Epithelial cell of prostate (primary cell): ENCODE data around the gene KRT86.
A peak's percentile ranks its signal among the peaks of the same experiment; 100 is the strongest.
"Not testable (repeated sequence)": the region's sequence is repeated elsewhere in the genome, so short reads cannot be mapped to it uniquely, and the experiment has no call there.

Source experiments
- DNase-seq: peaks from one replicate; pipeline ENCODE4 v3.0.0-alpha.2; 2011; ENCODE audit warnings: low read depth, low spot score
- H3K27ac ChIP-seq: fragments of 450-650 bp; 2 replicates; pipeline ENCODE4 v1.5.1; 2017; ENCODE audit warnings: mild to moderate bottlenecking

KRT86 gene

DNA sequence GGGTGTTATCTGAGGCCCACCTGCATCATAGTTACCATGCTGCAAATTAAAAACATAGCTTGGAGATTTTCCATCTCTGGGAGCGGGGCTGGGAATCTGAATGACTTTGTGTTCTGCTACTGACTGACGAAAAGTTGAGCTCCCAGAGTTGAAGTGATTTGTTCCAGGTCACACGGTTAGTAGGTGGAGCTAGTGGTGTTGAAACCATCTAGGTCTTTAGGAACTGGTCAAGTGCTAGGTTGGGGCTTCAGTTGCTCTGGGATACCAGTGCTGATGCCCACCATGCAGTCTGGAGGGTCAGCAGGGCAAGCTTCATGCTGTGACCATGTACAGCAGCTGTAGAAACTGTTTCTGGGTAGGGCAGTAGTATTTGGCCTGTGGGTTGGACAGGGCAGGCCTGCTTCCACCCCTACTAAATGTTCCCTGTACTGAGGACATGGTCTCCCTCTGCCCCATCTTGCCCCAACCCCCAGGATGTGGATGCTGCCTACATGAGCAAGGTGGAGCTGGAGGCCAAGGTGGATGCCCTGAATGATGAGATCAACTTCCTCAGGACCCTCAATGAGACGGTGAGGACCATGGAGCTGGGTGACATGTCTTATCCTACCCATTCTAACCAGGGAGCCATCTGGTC is 36.1 kb upstream of the KRT86 start:
- H3K27ac ChIP-seq: peak overlapping the region; percentile 98
- no peak for DNase-seq

- H3K27ac ChIP-seq: peak overlapping the region; percentile 98
- DNase-seq: no peak
Measured at GRCh38 chr12:52238916-52239646, 35.4 kb upstream of the KRT86 start.

DNA sequence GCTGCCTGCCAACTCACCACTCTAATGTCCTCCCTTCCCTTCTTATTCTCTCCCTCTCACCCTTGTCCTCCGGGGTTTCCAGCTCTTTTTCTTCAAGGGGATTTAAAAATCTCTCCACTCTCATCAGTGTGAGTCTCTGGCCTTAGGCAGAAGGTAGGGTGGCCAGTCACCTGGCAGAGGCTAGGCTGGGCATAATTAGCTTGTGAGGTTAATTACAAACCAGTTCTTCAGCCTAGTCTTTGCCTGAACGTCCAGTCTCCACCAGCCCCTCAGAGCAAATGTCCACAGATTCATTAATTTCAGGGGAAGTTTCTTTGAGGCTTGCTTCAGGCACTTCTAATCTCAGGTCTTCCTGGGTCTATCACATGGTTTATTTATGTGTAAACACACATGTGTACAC is 34.7 kb upstream of the KRT86 start:
- no peak for DNase-seq
- H3K27ac ChIP-seq: peak overlapping the region; percentile 98

DNA sequence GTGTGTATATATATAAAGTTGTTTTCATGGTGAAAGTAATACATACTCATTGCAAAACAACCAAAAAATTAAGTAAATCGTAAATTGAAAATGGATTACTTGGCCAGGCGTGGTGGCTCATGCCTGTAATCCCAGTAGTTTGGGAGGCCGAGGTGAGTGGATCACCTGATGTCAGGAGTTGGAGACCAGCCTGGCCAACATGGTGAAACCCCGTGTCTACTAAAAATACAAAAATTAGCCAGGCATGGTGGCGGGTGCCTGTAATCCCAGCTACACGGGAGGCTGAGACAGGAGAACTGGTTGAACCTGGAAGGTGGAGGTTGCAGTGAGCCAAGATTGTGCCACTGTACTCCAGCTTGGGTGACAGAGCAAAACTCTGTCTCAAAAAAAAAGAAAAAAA is 34.2 kb upstream of the KRT86 start:
- not testable (repeated sequence) for DNase-seq
- H3K27ac ChIP-seq: peak overlapping the region; percentile 98

DNA sequence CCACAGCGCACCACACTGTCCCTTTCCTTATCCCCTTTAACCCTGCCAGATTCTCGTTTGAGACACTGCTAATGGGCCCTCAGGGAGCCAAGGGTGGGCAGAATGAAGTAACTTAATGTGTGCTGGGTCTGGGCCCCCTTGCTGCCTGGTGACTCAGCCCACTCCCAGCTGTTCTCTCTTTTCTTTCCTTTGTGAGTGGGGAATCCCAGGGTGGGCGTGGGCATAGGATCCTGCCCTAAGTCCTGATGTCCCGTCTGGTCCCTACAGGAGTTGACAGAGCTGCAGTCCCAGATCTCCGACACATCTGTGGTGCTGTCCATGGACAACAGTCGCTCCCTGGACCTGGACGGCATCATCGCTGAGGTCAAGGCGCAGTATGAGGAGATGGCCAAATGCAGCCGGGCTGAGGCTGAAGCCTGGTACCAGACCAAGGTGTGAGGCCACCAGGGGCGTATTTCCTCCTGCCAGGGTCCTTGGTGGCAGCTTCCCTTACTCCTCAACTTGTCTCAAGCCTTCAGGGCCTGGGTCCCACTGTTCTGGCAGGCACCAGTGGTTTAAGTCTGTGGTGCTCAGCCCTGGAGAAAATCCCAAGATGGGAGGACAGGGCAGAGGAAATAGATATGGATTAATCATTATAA is 33.1 kb upstream of the KRT86 start:
- peak overlapping the region; percentile 98 for H3K27ac ChIP-seq
- no peak for DNase-seq

DNA sequence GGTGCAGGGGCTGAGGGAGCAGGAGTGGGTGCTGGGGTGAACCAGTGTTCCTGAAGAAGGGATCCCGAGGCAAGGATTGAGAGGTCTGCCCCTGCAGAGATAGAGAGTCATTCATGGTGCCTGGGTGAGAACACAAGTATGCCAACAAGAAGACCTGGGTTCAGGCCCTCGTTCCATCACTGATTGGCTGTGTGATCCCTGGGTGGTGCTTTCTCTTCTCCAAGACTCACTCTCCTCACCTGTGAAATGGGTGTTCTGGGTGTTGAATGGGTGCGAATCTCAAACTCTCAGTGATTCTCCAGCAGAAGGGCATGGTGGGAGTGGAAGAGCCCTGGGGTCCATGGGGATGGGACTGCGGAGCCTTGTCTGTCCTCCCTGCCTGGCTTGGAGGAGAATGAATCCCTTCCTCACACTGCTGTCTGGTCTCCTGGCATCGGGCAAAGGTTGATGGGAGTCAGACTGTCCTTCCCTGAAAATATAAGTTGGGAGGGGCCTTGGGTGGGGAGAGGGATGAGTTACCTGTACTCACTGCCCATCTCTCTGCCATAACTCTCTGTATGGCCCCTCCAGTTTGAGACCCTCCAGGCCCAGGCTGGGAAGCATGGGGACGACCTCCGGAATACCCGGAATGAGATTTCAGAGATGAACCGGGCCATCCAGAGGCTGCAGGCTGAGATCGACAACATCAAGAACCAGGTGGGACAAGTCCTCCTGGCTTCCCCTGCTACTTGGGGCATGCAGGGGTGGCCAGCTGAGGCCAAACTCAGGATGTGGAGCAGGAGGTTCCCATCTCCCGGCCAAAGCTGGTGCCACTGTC is 31.8 kb upstream of the KRT86 start:
- H3K27ac ChIP-seq: peak overlapping the region; percentile 98
- no peak for DNase-seq

DNA sequence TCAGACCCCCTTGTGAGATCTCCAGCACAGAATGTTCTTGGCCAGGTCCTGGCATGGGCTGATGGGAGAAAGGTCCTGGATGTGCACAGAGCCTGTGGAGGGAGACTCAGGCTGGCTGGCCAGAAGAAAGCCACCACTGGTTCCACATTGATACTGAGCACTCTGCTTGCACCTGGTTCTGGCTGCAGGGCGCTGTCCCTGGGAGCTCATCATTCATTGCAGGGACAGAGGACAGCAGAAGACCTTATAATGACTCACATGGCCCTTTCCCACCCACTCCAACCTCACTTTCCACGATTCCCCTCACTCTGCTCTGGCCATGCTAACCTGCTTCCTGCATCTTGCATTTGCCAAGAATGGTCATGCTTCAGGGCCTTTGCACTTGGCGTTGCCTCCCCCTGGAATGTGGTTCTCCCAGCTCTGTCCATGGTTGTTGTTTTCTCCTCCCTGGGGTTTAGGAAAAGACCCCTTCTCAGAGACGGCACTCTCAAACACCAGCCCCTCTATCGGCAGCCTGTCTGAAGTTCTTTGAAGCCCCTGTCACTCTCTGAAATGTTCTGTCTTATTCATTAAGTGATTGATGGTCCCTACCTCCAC is 31.1 kb upstream of the KRT86 start:
- peak overlapping the region; percentile 98 for H3K27ac ChIP-seq
- DNase-seq: no peak

DNA sequence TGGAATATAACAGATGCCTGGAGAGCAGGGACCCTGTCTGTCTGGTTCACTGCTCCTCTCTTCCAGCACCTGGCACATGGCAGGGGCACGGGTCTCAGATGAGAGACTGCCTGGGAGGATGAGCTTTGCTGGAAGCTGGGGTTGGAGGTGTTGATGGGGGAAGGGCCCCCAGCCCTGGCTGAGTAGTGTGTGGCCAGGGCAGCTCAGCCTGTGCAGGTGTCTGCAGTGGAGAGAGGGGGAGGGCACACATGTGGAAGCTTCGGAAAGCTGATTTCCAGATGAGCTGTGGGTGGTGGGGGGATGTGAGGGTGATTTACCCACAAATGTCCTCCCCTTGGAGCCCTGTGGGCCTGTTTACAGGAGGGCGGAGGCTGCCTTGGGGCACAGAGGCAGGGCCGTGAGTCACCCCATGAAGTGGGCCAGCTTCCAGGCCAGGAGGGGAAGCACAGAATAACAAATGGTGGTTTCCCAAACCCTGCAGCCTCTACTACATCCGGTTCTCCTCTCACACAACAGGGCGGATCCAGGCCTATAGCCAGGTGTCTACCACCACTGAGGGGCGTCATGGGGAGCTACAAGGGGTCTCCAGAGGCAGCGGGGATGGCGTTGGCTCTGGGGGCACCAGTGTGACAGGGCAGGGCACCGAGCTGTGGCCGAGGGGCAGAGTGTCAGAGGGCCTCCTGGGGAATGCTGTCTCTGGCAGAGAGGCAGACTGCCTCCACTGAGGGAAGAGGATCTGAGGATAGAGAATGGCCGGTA is 30.4 kb upstream of the KRT86 start:
- H3K27ac ChIP-seq: peak overlapping the region; percentile 98
- peak; percentile 73 for DNase-seq

DNA sequence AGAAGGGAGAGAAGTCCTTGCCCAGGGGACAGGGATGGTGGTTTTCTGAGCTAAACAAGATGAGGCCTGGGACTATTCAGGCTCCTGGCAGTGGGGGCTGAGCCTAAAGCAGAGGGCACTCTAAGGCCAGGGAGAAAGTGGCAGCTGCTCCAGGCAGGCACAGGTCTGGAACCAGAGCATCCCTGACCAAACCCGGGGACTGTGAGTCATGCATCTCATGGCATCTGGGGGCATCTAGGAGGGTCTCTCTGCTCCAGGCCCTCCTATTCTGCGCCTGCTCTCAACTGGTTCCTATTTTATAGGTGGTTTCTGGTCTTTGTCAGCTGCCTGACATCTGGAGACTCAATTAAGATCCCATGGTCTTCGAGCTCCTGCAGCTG is 29.8 kb upstream of the KRT86 start:
- H3K27ac ChIP-seq: peak overlapping the region; percentile 98
- DNase-seq: no peak

DNA sequence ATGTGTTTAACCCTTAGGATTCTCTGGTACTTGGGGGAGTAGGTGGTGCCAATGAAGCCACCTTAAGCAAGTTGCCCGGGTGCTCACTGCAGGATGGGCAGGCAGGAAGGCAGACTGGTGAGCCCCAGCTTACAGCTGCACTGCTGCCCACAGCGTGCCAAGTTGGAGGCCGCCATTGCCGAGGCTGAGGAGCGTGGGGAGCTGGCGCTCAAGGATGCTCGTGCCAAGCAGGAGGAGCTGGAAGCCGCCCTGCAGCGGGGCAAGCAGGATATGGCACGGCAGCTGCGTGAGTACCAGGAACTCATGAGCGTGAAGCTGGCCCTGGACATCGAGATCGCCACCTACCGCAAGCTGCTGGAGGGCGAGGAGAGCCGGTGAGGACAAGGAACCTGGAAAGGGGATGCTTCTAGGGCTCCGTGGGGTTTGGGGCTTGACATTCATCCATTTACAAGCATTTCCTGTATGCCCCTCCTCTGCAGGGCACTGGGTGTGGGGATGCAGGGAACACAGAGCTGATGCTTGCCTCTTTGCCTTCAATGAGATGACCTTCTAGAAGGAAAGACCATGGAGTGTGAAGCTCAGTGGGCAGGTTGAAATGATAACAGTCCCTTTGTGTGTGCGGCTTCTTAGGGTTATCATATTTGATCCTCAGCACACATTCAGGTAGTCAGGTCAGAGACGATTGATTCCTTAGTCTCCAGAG is 29.0 kb upstream of the KRT86 start:
- peak overlapping the region; percentile 98 for H3K27ac ChIP-seq
- no peak for DNase-seq

GRCh38 chr12:52245962-52246569 is 28.4 kb upstream of the KRT86 start:
- H3K27ac ChIP-seq: peak overlapping the region; percentile 98
- no peak for DNase-seq

GRCh38 chr12:52246720-52247621 is 27.5 kb upstream of the KRT86 start:
- H3K27ac ChIP-seq: peak overlapping the region; percentile 98
- no peak for DNase-seq

GRCh38 chr12:52247622-52248540 is 26.6 kb upstream of the KRT86 start:
- H3K27ac ChIP-seq: peak overlapping the region; percentile 98
- DNase-seq: no peak

DNA sequence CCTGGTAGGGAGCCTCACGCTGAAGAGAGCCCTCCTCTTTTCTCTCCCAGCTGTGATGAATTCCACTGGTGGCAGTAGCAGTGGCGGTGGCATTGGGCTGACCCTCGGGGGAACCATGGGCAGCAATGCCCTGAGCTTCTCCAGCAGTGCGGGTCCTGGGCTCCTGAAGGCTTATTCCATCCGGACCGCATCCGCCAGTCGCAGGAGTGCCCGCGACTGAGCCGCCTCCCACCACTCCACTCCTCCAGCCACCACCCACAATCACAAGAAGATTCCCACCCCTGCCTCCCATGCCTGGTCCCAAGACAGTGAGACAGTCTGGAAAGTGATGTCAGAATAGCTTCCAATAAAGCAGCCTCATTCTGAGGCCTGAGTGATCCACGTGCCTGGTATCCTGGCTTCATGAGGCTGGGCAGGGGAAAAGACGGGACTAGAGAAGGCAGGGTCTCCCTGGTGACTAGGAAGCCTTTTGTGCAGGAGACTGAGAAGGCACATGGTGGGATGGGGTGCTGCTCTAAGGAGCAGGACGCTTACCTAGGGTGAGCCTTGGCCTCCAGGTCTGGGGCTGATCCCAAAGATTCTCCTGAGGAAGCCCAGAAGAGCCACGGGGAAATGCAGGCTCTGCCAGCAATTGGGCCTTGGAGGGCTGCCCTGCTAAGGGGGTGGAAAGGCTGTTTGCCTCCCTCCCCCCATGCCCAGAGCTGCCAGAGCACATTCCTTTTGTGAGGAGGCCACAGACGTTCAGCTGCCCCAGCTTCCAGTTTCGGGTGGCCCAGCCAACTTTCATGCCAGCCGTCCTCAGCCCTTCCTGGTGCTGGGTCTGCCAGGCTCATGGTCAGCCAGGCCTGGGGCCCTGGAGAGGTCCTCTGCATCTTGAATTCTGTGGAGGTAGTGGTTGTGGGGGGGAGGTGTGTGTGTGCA is 25.6 kb upstream of the KRT86 start:
- H3K27ac ChIP-seq: peak overlapping the region; percentile 98
- DNase-seq: no peak

DNA sequence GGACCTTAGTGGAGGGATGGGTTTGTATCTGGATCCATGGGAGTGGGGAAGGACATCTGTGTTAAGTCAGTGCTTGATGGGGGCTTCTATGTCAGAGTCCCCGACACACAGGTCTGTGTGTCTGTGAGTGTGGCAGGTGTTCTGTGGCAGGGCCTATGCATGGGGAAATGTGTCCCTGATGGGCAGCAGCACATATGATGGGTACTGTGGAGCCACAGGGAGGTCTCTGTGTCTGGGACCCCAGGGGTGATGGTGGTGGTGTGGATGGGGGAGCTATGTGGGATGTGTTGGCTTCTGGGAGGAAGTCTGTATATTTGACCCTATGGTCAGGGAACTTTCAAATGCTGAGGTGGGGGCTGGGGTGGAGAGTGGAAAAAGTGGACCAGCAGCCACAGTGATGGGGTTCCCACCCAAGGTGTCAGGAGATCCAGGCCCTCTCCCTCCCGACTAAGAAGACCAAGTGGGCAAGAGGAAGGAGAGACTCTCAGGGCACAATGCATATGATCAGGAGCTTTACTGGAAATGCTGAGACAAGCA is 24.9 kb upstream of the KRT86 start:
- H3K27ac ChIP-seq: peak overlapping the region; percentile 98
- no peak for DNase-seq
